Fibroblast of the conjunctiva (primary cell): ENCODE results near the gene WIZ.
"Not testable (repeated sequence)": the region's sequence is repeated elsewhere in the genome, so short reads cannot be mapped to it uniquely, and the experiment has no call there.

Experiments
- DNase-seq: peaks from one replicate; pipeline ENCODE4 v3.0.0-alpha.2; 2010; ENCODE audit warnings: low read depth

The WIZ gene

GRCh38 chr19:15449620-15450527, at the start of gene WIZ:
Gene WIZ, minus strand, starts transcription at chr19:15449956. Its CDS starts 1,649 bp downstream, at chr19:15448307.
- peak; percentile 36 for DNase-seq

GRCh38 chr19:15498910-15499309, 49.2 kb upstream of the WIZ start:
- no peak for DNase-seq

GRCh38 chr19:15498156-15498858, 48.6 kb upstream of the WIZ start:
- DNase-seq = no peak

- DNase-seq = no peak
Observed at GRCh38 chr19:15495151-15495550, 45.4 kb upstream of the WIZ start.

- no peak for DNase-seq
Observed at GRCh38 chr19:15488489-15489226, 38.9 kb upstream of the WIZ start.

- DNase-seq = no peak
Observed at GRCh38 chr19:15487038-15487437, 37.3 kb upstream of the WIZ start.

- DNase-seq = not testable (repeated sequence)
Observed at GRCh38 chr19:15485768-15486167, 36.0 kb upstream of the WIZ start.

- not testable (repeated sequence) for DNase-seq
Observed at GRCh38 chr19:15480996-15481395, 31.2 kb upstream of the WIZ start.

GRCh38 chr19:15479391-15480345, 29.9 kb upstream of the WIZ start, which contains the start of gene PGLYRP2:
Gene PGLYRP2, minus strand, starts transcription at chr19:15479501. Its CDS starts 130 bp downstream, at chr19:15479371.
- DNase-seq = no peak

- DNase-seq = no peak
Observed at GRCh38 chr19:15476325-15476724, 26.6 kb upstream of the WIZ start.

- no peak for DNase-seq
Observed at GRCh38 chr19:15475611-15476010, 25.9 kb upstream of the WIZ start.

GRCh38 chr19:15475169-15475568, 25.4 kb upstream of the WIZ start:
- no peak for DNase-seq

- not testable (repeated sequence) for DNase-seq
Observed at GRCh38 chr19:15473821-15474220, 24.1 kb upstream of the WIZ start.

GRCh38 chr19:15471639-15472101, 21.9 kb upstream of the WIZ start:
- no peak for DNase-seq

- DNase-seq = no peak
Observed at GRCh38 chr19:15469513-15470297, 19.9 kb upstream of the WIZ start.

- DNase-seq = no peak
Observed at GRCh38 chr19:15468675-15469512, 19.1 kb upstream of the WIZ start.

- DNase-seq = no peak
Observed at GRCh38 chr19:15467734-15468214, 18.0 kb upstream of the WIZ start.

GRCh38 chr19:15466851-15467733, 17.3 kb upstream of the WIZ start:
- DNase-seq = no peak
